Germinal center (tissue), 1 donor: ENCODE results near the gene SAMM50.

Experiments used
- DNase-seq: peaks from one replicate; pipeline ENCODE4 v3.0.0; 2012; ENCODE audit warnings: mixed read lengths, low spot score

The SAMM50 gene

GRCh38 chr22:43945632-43946383 is 9.4 kb upstream of the SAMM50 start:
- DNase-seq: peak; percentile 76

- DNase-seq: no peak
Measured at GRCh38 chr22:43946384-43946667, 8.9 kb upstream of the SAMM50 start.

GRCh38 chr22:43948836-43949406 is 6.3 kb upstream of the SAMM50 start:
- no peak for DNase-seq

- no peak for DNase-seq
Measured at GRCh38 chr22:43951391-43951790, 3.9 kb upstream of the SAMM50 start.

- no peak for DNase-seq
Measured at GRCh38 chr22:43951966-43952365, 3.3 kb upstream of the SAMM50 start.

GRCh38 chr22:43953988-43954785 is 1.1 kb upstream of the SAMM50 start:
- peak; percentile 13 for DNase-seq

GRCh38 chr22:43955883-43956782 is 891 bp downstream of the SAMM50 start:
- peak; percentile 48 for DNase-seq

GRCh38 chr22:43956805-43957463 is 1.7 kb downstream of the SAMM50 start:
- no peak for DNase-seq

- DNase-seq: no peak
Measured at GRCh38 chr22:43957871-43958270, 2.6 kb downstream of the SAMM50 start.

- DNase-seq: no peak
Measured at GRCh38 chr22:43964314-43964857, 9.1 kb downstream of the SAMM50 start.

- no peak for DNase-seq
Measured at GRCh38 chr22:43967069-43967468, 11.8 kb downstream of the SAMM50 start.

GRCh38 chr22:43968614-43969013 is 13.4 kb downstream of the SAMM50 start:
- DNase-seq: no peak

- no peak for DNase-seq
Measured at GRCh38 chr22:43969021-43969878, 14.0 kb downstream of the SAMM50 start.

- DNase-seq: no peak
Measured at GRCh38 chr22:43969989-43970755, 14.9 kb downstream of the SAMM50 start.

GRCh38 chr22:43971112-43971511 is 15.9 kb downstream of the SAMM50 start:
- no peak for DNase-seq

- DNase-seq: no peak
Measured at GRCh38 chr22:43972931-43973462, 17.8 kb downstream of the SAMM50 start.

GRCh38 chr22:43974028-43974545 is 18.8 kb downstream of the SAMM50 start:
- DNase-seq: no peak

- DNase-seq: no peak
Measured at GRCh38 chr22:43975041-43975440, 19.8 kb downstream of the SAMM50 start.
